HG02763 (cell line): ENCODE data around the gene PPP1R2B.
"Not testable (repeated sequence)": the region's sequence is repeated elsewhere in the genome, so short reads cannot be mapped to it uniquely, and the experiment has no call there.

Experiments
- ATAC-seq: cut with Tn5 transposase; IDR thresholded peaks from one replicate; pipeline ENCODE4 v1.9.1; 2021; ENCODE audit warnings: mild to moderate bottlenecking, moderate library complexity; ENCODE audit not compliant: unreplicated experiment

Gene PPP1R2B

GRCh38 chr5:156850206-156850751 is at the start of gene PPP1R2B:
TSS of gene PPP1R2B (plus strand) at chr5:156850295. CDS start at chr5:156850563, 268 bp downstream.
- ATAC-seq: no peak

- no peak for ATAC-seq
Observed at GRCh38 chr5:156800929-156801328, 49.2 kb upstream of the PPP1R2B start.

DNA sequence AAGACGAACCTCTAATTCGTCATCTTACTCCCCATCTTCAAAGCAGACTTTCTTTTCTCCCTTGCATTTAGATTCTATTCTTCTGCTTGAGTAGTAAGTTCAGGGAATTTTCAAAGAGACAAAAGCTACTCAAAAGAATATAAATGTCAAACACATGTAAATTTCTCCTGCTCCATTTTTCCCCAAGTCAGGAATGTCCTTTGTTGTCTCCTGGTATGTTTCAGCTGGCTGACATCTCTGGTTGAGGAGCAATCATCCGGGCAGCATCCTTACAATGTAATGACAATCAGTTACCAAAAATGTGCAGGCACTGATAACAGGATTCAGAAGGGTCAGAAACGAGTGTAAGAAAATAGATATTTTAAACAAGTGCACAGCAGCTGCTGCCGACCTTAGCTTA is 47.6 kb upstream of the PPP1R2B start:
- ATAC-seq: no peak

GRCh38 chr5:156803404-156803803 is 46.7 kb upstream of the PPP1R2B start:
- no peak for ATAC-seq

- no peak for ATAC-seq
Observed at GRCh38 chr5:156812959-156813358, 37.1 kb upstream of the PPP1R2B start.

GRCh38 chr5:156815988-156816599 is 34.0 kb upstream of the PPP1R2B start:
- ATAC-seq: no peak

DNA sequence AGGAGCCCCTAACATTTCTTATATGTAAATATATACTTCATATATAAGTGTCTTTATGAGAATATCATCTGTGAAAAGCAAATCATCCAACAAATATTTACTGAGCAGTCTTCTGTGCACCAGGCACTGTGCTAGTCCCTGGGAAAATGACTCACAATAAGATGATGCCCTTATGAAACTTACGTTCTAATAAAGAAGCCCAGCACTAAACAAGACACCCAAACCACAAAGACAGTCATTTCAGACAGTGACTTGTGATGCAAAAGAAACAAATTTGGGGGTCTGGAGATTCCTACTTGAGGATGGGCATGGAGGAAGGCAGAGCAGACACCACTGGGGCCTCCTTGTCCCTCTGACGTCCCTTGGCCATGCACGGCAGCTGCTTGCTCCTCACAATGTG is 30.6 kb upstream of the PPP1R2B start:
- no peak for ATAC-seq

DNA sequence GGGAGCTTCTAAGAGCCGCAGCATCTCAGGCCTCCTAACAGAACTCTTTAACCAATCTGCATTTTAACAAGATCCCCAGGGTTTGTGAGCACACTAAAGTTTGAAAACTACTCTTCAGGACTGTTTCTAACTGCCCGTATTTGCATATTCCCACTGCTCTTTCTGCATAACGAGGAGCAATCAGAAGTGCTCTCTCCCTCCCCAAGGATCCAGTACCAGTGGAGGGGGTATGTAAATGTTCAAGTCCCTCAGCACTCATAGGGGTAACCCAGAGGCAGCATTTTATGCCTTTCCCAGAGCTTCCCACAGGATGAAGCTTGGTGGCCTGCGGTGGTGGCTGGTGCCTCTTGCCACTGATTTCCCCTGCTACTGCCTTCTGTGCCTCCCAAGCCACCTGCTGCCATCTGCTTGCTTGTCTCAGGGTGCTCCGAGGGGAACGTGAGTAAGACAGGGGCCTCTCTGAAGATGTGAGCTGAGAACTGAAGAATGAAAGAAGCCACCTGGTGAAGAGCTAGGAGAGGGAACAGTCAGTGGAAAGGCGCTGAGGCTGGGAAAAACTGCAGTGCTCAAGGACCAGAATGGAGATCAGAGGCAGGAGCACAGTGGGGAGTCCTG is 30.0 kb upstream of the PPP1R2B start:
- no peak for ATAC-seq

DNA sequence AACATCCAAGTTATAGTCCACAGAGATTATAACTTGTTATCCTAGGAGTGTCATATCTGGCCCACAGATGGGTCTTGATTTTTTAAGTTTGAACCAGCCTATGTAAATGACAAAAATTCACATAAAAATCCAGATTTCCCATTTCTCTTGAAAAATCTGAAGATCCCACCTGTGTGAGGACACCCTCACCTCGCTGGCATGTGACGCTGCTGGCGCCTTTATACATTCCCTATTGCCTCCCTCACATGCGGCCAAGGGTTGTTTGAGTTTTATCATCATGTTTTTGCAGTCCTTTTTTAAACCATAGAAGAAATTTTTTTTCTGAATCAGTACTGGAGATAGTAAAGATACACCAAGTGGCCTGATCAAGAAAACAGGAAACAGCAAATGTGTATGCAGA is 25.9 kb upstream of the PPP1R2B start:
- ATAC-seq: no peak

DNA sequence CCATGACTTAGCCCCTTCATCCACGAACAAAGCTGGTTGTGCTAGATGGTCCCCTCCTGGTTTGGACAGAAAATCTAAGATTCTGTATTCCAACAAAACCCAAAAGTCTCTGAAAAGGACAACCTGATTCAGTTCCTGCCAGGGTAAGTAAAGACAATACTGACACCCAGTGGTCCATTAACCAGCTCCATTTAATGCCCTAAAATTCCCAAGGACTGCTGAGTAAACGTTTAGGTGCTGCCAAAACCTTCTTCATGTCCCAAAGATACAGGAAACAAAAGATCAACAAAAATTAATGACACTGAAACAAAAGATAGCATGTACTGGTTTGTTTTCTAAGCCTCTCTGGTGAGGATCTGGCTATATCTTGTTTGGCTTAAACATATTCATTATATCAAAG is 25.3 kb upstream of the PPP1R2B start:
- no peak for ATAC-seq

DNA sequence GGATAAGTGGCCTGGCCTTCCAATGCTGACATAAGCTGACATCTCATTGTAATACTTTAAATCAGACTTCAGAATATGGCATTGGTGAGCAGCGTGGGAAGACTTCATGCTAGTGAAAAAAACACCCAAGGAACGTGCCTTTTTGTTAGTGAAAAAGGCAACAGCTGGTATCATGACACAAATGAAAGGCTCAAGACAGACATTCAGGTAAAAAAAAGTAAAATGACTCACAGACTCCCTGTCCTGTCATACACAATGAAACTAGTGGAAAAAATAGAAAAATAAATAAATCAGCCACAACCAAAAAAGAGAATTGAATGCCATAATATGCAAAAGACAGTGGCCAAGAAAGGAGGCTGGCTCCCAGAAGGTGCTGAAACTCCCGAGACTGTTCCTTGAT is 24.4 kb upstream of the PPP1R2B start:
- ATAC-seq: peak; percentile 28

DNA sequence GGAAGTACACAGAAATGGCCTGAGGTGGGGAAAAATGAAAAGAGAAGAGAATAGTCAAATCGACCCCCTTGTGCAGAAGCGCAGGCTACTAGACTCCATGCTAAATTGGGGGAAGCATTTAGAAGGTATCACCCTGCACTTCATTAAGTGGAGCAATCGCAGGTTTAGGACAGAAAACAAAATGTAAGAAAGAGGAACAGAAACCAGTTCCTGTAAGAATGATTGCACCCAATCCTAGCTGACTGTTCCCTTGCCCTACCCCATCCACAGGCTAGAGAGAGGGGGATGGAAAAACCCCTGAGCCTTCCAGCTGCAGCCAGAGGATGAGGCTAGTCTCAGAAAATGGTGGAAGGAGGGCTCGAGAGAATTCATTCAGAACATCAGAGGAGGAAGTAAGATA is 23.9 kb upstream of the PPP1R2B start:
- ATAC-seq: peak; percentile 70

DNA sequence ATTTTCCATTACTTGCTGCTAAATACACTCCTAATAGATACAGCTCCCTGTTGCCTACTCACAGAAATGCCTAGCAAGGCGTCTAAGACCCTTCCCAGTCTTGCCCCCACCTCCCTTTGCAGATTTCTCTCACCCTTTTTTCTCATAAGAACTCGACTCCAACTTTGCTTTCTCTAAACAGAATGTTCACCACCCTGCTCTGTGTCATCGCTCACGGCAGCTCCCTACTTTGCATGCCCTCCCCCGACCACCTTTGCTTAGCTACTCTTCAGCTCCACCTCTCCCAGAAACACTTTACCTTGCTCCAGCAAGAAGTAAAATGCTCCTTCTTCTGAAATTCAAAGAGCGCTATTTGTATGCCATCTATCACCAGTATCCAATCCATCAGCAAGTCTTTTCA is 15.2 kb upstream of the PPP1R2B start:
- ATAC-seq: no peak

- ATAC-seq: no peak
Observed at GRCh38 chr5:156835905-156836304, 14.2 kb upstream of the PPP1R2B start.

DNA sequence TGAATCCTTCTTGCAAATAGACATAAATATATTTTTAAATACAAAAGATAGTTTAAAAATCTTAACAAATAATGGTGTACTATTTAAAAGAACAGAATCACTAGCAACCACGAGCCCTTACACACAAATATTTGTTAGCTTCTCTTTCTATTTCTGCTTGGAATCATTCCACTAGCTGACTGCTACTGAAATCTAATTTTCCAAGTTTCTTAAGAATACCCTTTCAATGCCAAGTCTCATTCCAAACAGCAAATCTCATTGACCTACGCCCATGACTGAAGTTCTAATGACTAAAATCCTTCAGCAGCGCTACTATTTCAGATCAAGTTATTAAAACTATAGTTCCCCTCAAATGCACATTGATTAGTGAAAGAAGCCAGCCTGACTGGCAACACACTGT is 13.2 kb upstream of the PPP1R2B start:
- ATAC-seq: no peak

GRCh38 chr5:156838961-156839360 is 11.1 kb upstream of the PPP1R2B start:
- ATAC-seq: no peak

- ATAC-seq: no peak
Observed at GRCh38 chr5:156841737-156842136, 8.4 kb upstream of the PPP1R2B start.

GRCh38 chr5:156846914-156847313 is 3.2 kb upstream of the PPP1R2B start:
- ATAC-seq: no peak

- not testable (repeated sequence) for ATAC-seq
Observed at GRCh38 chr5:156848447-156848846, 1.6 kb upstream of the PPP1R2B start.

- no peak for ATAC-seq
Observed at GRCh38 chr5:156851880-156852279, 1.8 kb downstream of the PPP1R2B start.

DNA sequence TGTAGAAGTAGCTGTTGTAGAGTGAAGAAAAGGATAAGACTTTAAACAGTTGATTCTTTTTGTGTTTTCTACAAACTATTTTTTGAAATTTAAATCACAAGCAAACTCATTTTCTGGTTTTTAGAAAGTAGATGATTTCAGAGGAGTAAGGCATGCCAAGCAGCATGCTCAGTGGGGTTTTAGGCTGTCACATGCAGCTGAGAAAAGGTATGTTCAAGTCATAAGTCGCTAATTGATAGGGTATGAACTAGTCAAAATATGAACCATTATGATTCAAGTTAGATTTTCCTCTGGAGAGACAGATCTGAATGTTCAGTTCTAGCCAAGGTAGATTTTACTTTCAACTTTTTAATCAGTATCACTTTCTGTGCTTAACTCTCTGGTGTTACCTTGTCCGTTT is 3.0 kb downstream of the PPP1R2B start:
- not testable (repeated sequence) for ATAC-seq

DNA sequence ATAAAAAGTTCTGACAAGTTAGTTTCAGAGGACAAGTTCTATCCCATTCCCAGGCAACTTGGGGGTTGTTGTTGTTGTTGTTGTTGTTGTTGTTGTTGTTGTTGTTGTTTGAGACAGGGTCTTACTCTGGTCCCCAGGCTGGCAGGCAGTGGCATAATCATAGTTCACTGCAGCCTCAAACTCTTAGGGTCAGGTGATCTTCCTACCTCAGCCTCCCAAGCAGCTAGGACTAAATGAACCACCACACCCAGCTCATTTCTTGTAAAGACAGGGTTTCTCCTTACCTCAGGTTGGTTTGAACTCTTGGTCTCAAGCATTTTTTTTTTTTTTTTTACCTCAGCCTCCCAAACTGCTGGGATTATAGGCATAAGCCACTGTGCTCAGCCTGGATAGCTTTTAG is 15.3 kb downstream of the PPP1R2B start:
- ATAC-seq: no peak

DNA sequence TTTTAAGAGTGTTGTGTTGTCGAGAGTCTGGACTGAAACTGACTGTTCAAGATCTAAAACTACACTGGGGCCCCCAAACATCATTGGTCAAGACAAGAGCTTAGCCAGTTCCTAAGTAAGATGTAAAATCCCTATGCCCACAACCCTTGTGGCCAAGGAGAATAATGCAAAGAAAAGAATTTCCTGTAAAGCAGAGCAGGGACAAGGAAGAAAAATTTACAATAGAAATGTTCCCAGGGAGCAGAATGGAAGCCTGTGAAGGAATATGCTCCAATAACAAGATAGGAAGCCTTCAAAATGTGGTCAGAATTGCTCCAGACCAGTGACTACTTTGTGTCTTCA is 20.4 kb downstream of the PPP1R2B start:
- no peak for ATAC-seq
